HepG2 (cell line): ENCODE measurements around the gene FAM117B. TPM values are rescaled to one million over a fixed set of nuclear protein-coding genes. Genes with fewer than 3 reads are reported as not detected.
A peak's percentile ranks its signal among the peaks of the same experiment; 100 is the strongest.

Experiments used
- ATF7 ChIP-seq, 2 experiments: fragments of 450-650 bp in 1 of 2; sonication (generic) in 1 of 2; formaldehyde crosslinking in 1 of 2; IDR thresholded peaks; 2 replicates each; pipeline versions ENCODE4 v1.4.0 to v1.6.1; 2016 to 2020; ENCODE audit warnings: antibody characterized with exemption in 1 of 2, mild to moderate bottlenecking in 1 of 2, missing genetic modification reagents in 1 of 2
- CEBPB ChIP-seq: IDR thresholded peaks from 2 replicates; pipeline ENCODE4 v1.6.1; 2011; ENCODE audit warnings: low read depth, low read length, improper control_type of control experiment, borderline replicate concordance
- CEBPG ChIP-seq: IDR thresholded peaks from 2 replicates; pipeline ENCODE4 v1.6.1; 2016
- DR1 ChIP-seq: sonication (generic); formaldehyde crosslinking; IDR thresholded peaks from 2 replicates; pipeline ENCODE4 v1.8.0; 2021; ENCODE audit warnings: mild to moderate bottlenecking, missing genetic modification reagents, inconsistent platforms
- GATAD1 ChIP-seq: IDR thresholded peaks from 2 replicates; pipeline ENCODE4 v1.6.1; 2016; ENCODE audit warnings: missing genetic modification reagents, missing compliant biosample characterization
- GRHL1 ChIP-seq: sonication (generic); formaldehyde crosslinking; conservative IDR thresholded peaks from 2 replicates; pipeline ENCODE4 v1.8.0; 2022; ENCODE audit warnings: missing genetic modification reagents
- GZF1 ChIP-seq: sonication (generic); formaldehyde crosslinking; IDR thresholded peaks from 2 replicates; pipeline ENCODE4 v1.5.1; 2020; ENCODE audit warnings: mild to moderate bottlenecking, missing genetic modification reagents
- HNRNPH1 ChIP-seq: fragments of 200-400 bp; formaldehyde crosslinking; optimal IDR thresholded peaks from 2 replicates; pipeline ENCODE3; 2017; ENCODE audit warnings: mild to moderate bottlenecking, low read depth, low read length
- IKZF4 ChIP-seq: sonication (generic); formaldehyde crosslinking; IDR thresholded peaks from 2 replicates; pipeline ENCODE4 v1.5.1; 2020; ENCODE audit warnings: borderline replicate concordance, mild to moderate bottlenecking, low read depth, missing genetic modification reagents; ENCODE audit errors: not compliant biosample characterization
- MAFG ChIP-seq: sonication (generic); formaldehyde crosslinking; IDR thresholded peaks from 2 replicates; pipeline ENCODE4 v1.5.1; 2020; ENCODE audit warnings: mild to moderate bottlenecking, missing genetic modification reagents
- MYNN ChIP-seq: sonication (generic); formaldehyde crosslinking; IDR thresholded peaks from 2 replicates; pipeline ENCODE4 v1.4.0; 2020; ENCODE audit warnings: mild to moderate bottlenecking, low read depth, missing genetic modification reagents
- NFYC ChIP-seq: IDR thresholded peaks from 2 replicates; pipeline ENCODE4 v1.6.1; 2016; ENCODE audit warnings: missing genetic modification reagents, missing compliant biosample characterization
- PAXIP1 ChIP-seq: sonication (generic); formaldehyde crosslinking; conservative IDR thresholded peaks from 2 replicates; pipeline ENCODE4 v1.4.0; 2020; ENCODE audit warnings: mild to moderate bottlenecking, missing genetic modification reagents, moderate library complexity
- SOX13 ChIP-seq, 3 experiments: fragments of 450-650 bp in 1 of 3; sonication (generic) in 1 of 3; formaldehyde crosslinking in 1 of 3; IDR thresholded peaks in 2 of 3; conservative IDR thresholded peaks in 1 of 3; 2 replicates each; pipeline versions ENCODE4 v1.5.0 to v1.6.1; 2016 to 2020; ENCODE audit warnings: antibody characterized with exemption in 1 of 3, mild to moderate bottlenecking in 1 of 3, missing compliant biosample characterization in 1 of 3, missing genetic modification reagents in 1 of 3, moderate library complexity in 1 of 3
- TAF1 ChIP-seq: sonication (generic); formaldehyde crosslinking; IDR thresholded peaks from 2 replicates; pipeline ENCODE4 v1.4.0; 2020; ENCODE audit warnings: missing genetic modification reagents
- TBP ChIP-seq: sonication (generic); formaldehyde crosslinking; IDR thresholded peaks from 2 replicates; pipeline ENCODE4 v1.5.0; 2020; ENCODE audit warnings: missing genetic modification reagents
- ZBTB20 ChIP-seq: sonication (generic); formaldehyde crosslinking; IDR thresholded peaks from 2 replicates; pipeline ENCODE4 v1.8.1; 2023; ENCODE audit warnings: missing genetic modification reagents, low read depth, mild to moderate bottlenecking, borderline replicate concordance
- ZBTB37 ChIP-seq: sonication (generic); formaldehyde crosslinking; IDR thresholded peaks from 2 replicates; pipeline ENCODE4 v1.4.0; 2020; ENCODE audit warnings: mild to moderate bottlenecking, missing genetic modification reagents
- ZKSCAN5 ChIP-seq: sonication (generic); formaldehyde crosslinking; IDR thresholded peaks from 2 replicates; pipeline ENCODE4 v1.5.1; 2020; ENCODE audit warnings: mild to moderate bottlenecking, missing genetic modification reagents
- ZNF263 ChIP-seq: sonication (generic); formaldehyde crosslinking; IDR thresholded peaks from 2 replicates; pipeline ENCODE4 v1.4.0; 2020; ENCODE audit warnings: missing genetic modification reagents
- ZNF276 ChIP-seq: sonication (generic); formaldehyde crosslinking; IDR thresholded peaks from 2 replicates; pipeline ENCODE4 v1.4.0; 2020; ENCODE audit warnings: mild to moderate bottlenecking, low read depth, missing genetic modification reagents
- ZNF44 ChIP-seq: sonication (generic); formaldehyde crosslinking; IDR thresholded peaks from 2 replicates; pipeline ENCODE4 v1.5.1; 2020; ENCODE audit warnings: mild to moderate bottlenecking, missing genetic modification reagents
- ZNF607 ChIP-seq: sonication (generic); formaldehyde crosslinking; IDR thresholded peaks from 2 replicates; pipeline ENCODE4 v1.5.1; 2020; ENCODE audit warnings: missing genetic modification reagents, mild to moderate bottlenecking, borderline replicate concordance
- polyA plus RNA-seq, 8 experiments: library from polyadenylated mRNA; depleted of rRNA in 3 of 8; stranded (reverse) in 7 of 8; unstranded in 1 of 8; fragments of >200 nt; fragmentation: Illumina TruSeq in 4 of 8; extraction: Trizol in 4 of 8; gene quantifications; 2 replicates each; pipeline versions ENCODE4 v1.2.1 to v1.2.3, GENCODE V29; 2011 to 2016; ENCODE audit warnings: low read depth in 4 of 8, missing spikeins in 1 of 8, mixed read lengths in 1 of 8; ENCODE audit not compliant: insufficient read depth in 1 of 8
- total RNA-seq, 5 experiments: library from RNA; depleted of rRNA; stranded (reverse); fragments of >200 nt; fragmentation: Illumina TruSeq; extraction: Trizol; gene quantifications; 2 replicates each; pipeline ENCODE4 v1.2.3, GENCODE V29; 2016; ENCODE audit warnings: low read depth in 1 of 5

FAM117B gene
- total and polyA plus RNA-seq, 2 of the 13 experiments (the other 11 are each of a cell fraction or from before 2014, with no cell fraction given), result 5.8 to 11.0 TPM

- no peak for TF ChIP-seq PAXIP1 (CRISPR knock-in tag)
- no peak for TF ChIP-seq ZNF263 (CRISPR knock-in tag)
- no peak for TF ChIP-seq DR1 (CRISPR knock-in tag)
- TF ChIP-seq MAFG (CRISPR knock-in tag), result no peak
- peak; percentile 70; the same call in 1 of the 2 replicates for TF ChIP-seq CEBPB
- TF ChIP-seq ZNF44 (CRISPR knock-in tag), result no peak
- TF ChIP-seq GRHL1 (CRISPR knock-in tag), result no peak
- no peak for TF ChIP-seq SOX13 (IDR thresholded peaks at IDR 0.05)
- TF ChIP-seq SOX13 (CRISPR knock-in tag; conservative IDR thresholded peaks at IDR 0.05 in 1 of 2, IDR thresholded peaks at IDR 0.05 in 1 of 2), result peak in 1 of 2 experiments; percentile 19; a peak in 1 of 4 replicates
- TF ChIP-seq TAF1 (CRISPR knock-in tag), result no peak
- no peak for TF ChIP-seq ZNF276 (CRISPR knock-in tag)
- TF ChIP-seq HNRNPH1, result no peak
- no peak for TF ChIP-seq GZF1 (CRISPR knock-in tag)
- no peak for TF ChIP-seq GATAD1 (CRISPR knock-in tag)
- TF ChIP-seq CEBPG (CRISPR knock-in tag), result peak; percentile 70
- no peak for TF ChIP-seq IKZF4 (CRISPR knock-in tag)
- no peak for TF ChIP-seq ATF7 (IDR thresholded peaks at IDR 0.05)
- TF ChIP-seq ATF7 (CRISPR knock-in tag; IDR thresholded peaks at IDR 0.05), result no peak
- TF ChIP-seq ZKSCAN5, result no peak
- no peak for TF ChIP-seq ZBTB37 (CRISPR knock-in tag)
- TF ChIP-seq ZNF607 (CRISPR knock-in tag), result no peak
- no peak for TF ChIP-seq TBP (CRISPR knock-in tag)
- no peak for TF ChIP-seq MYNN (CRISPR knock-in tag)
- TF ChIP-seq ZBTB20 (CRISPR knock-in tag), result no peak
- no peak for TF ChIP-seq NFYC (CRISPR knock-in tag)
Measured at GRCh38 chr2:202687276-202687675, 52.5 kb downstream of the FAM117B start (continued).
